Lower lobe of right lung (tissue), 2 donors: ENCODE data around the gene PXMP4. TPM values are rescaled to one million over a fixed set of nuclear protein-coding genes. Genes with fewer than 3 reads are reported as not detected.

Experiments
- ATAC-seq, 2 donors: fragments of 200-7000 bp; cut with Tn5 transposase; one replicate each; pipeline ENCODE4 v1.9.1; 2020 to 2022; ENCODE audit warnings: mild to moderate bottlenecking in 2 of 2, moderate library complexity in 2 of 2
- DNase-seq: peaks from one replicate; pipeline ENCODE4 v3.0.0-alpha.2; 2020
- H3K27ac ChIP-seq: fragments of 200-600 bp; one replicate; pipeline ENCODE4 v1.8.0; 2022
- H3K27me3 ChIP-seq: fragments of 200-600 bp; one replicate; pipeline ENCODE4 v1.8.0; 2022; ENCODE audit warnings: low read depth
- H3K36me3 ChIP-seq: fragments of 200-600 bp; one replicate; pipeline ENCODE4 v1.8.0; 2022; ENCODE audit warnings: mild to moderate bottlenecking
- H3K4me1 ChIP-seq: fragments of 200-600 bp; one replicate; pipeline ENCODE4 v1.8.0; 2022
- H3K4me3 ChIP-seq: fragments of 200-600 bp; one replicate; pipeline ENCODE4 v1.8.0; 2022; ENCODE audit warnings: mild to moderate bottlenecking
- H3K9me3 ChIP-seq: fragments of 200-600 bp; one replicate; pipeline ENCODE4 v1.8.0; 2022
- intact Hi-C: fragments of 100-400 bp; cut with DNase I; formaldehyde crosslinking; loops from one replicate; pipeline ENCODE4 v1.11.0; 2022
- total RNA-seq: library from RNA; stranded (reverse); fragmentation: NEBNext Ultra II Directional; extraction: Animal tissue kit (Norgen Biotek cat#: 25700); gene quantifications from one replicate; pipeline ENCODE4 v1.2.1, GENCODE V29; 2021
- TF ChIP-seq, protein P1 (sequence below): fragments of 200-600 bp; IDR thresholded peaks from one replicate; pipeline ENCODE4 v1.8.0; 2022; ENCODE audit warnings: antibody characterized with exemption, mild to moderate bottlenecking
- donor health status: DM: no; HTN: yes; CAD: no; lungs with severe emphysema.

PXMP4 gene
- total RNA-seq, 1 donor from 2014 or later = 60.5 TPM

DNA sequence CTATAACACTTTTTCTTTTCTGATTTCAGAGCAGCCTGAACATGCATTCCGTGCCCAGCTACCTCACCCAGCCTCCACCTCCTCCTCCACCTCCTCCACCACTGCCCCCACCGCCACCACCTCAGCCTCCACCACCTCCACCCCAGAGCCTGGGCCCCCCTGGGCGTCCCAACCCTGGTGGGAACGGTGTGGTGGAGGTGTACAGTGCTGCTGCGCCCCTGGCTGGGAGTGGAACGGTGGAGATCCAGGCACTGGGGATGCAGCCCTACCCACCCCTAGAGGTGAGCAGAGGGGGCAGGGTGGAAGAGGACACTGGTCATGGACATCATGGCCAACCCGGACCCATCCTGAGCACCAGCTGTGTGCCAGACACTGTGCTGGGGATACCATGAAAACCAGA is 33.0 kb upstream of the PXMP4 start:
- DNase-seq = no peak
- Histone ChIP-seq H3K27me3 (no peaks in the 10 kb centered on the region), H3K9me3 (peaks cover 9% of the 10 kb centered on the region), H3K36me3 (peaks cover 76% of the 10 kb centered on the region), H3K4me1 (no peaks in the 10 kb centered on the region), H3K4me3 (no peak overlapping the region), H3K27ac (no peak overlapping the region)
- intact Hi-C loops = no loop called here
- TF ChIP-seq, protein P1, sequence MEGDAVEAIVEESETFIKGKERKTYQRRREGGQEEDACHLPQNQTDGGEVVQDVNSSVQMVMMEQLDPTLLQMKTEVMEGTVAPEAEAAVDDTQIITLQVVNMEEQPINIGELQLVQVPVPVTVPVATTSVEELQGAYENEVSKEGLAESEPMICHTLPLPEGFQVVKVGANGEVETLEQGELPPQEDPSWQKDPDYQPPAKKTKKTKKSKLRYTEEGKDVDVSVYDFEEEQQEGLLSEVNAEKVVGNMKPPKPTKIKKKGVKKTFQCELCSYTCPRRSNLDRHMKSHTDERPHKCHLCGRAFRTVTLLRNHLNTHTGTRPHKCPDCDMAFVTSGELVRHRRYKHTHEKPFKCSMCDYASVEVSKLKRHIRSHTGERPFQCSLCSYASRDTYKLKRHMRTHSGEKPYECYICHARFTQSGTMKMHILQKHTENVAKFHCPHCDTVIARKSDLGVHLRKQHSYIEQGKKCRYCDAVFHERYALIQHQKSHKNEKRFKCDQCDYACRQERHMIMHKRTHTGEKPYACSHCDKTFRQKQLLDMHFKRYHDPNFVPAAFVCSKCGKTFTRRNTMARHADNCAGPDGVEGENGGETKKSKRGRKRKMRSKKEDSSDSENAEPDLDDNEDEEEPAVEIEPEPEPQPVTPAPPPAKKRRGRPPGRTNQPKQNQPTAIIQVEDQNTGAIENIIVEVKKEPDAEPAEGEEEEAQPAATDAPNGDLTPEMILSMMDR = no peak
- peak in 1 of 2 donors; percentile 49 for ATAC-seq

DNA sequence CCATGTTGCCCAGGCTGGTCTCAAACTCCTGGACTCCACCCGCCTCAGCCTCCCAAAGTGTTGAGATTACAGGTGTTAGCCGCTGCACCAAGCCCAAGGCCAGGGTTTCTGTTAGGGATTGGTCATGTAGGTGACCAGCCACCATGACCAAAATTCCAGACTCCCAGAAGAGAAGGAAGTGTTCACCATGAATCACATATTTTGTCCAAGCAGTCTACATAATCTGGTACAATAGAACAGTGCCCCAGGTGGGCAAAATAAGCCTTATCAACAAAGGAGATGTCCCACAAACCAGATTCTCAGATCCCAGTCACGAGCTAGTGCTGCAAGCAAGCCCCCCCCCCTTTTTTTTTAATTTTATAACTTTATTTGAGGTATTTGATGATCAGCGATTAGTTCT is 31.7 kb upstream of the PXMP4 start:
- Histone ChIP-seq H3K4me1 (no peaks in the 10 kb centered on the region), H3K9me3 (no peaks in the 10 kb centered on the region), H3K27ac (no peak overlapping the region), H3K4me3 (no peak overlapping the region), H3K36me3 (peaks cover 63% of the 10 kb centered on the region), H3K27me3 (no peaks in the 10 kb centered on the region)
- intact Hi-C loops = no loop called here
- DNase-seq (no peak), ATAC-seq (no peak)
- TF ChIP-seq, protein P1 = no peak

- intact Hi-C loops = no loop called here
- H3K36me3 ChIP-seq = peaks cover 34% of the 10 kb centered on the region
Measured at GRCh38 chr20:33746325-33746998, 26.4 kb upstream of the PXMP4 start.

DNA sequence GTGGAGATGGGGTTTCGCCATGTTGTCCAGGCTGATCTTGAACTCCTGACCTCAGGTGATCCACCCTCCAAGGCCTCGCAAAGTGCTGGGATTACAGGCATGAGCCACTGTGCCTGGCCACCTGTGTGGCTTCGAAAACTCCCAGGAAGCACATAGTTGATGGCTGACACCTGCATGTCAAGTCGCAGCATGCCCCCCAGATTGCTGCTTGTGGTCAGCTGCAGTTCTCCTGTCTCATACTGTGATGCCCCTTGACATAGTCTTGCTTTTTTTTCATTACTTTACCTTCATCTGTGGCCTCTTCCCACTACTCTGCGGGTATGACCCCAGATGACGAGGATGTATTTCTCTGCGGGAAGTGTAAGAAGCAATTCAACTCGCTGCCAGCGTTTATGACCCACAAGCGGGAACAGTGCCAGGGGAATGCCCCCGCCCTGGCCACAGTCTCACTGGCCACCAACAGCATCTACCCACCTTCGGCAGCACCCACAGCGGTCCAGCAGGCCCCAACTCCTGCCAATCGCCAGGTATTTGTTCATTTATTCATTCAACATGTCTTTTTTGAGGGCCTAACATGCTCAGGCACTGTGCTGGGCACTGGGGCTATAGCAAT is 24.8 kb upstream of the PXMP4 start:
- TF ChIP-seq, protein P1 = no peak
- no peak overlapping the region for H3K27ac ChIP-seq
- DNase-seq (no peak), ATAC-seq (no peak)
- H3K36me3 ChIP-seq = peaks cover 18% of the 10 kb centered on the region
- no peaks in the 10 kb centered on the region for H3K27me3 ChIP-seq
- no peaks in the 10 kb centered on the region for H3K4me1 ChIP-seq
- no peaks in the 10 kb centered on the region for H3K9me3 ChIP-seq
- no peak overlapping the region for H3K4me3 ChIP-seq
- intact Hi-C loops = no loop called here

More at GRCh38 chr20:33746325-33746998, 26.4 kb upstream of the PXMP4 start:
- no peak for ATAC-seq
- TF ChIP-seq, protein P1 = no peak
- Histone ChIP-seq H3K27ac (no peak overlapping the region), H3K4me1 (no peaks in the 10 kb centered on the region), H3K27me3 (no peaks in the 10 kb centered on the region), H3K9me3 (no peaks in the 10 kb centered on the region), H3K4me3 (no peak overlapping the region)
- DNase-seq = no peak

- Histone ChIP-seq H3K9me3 (no peaks in the 10 kb centered on the region), H3K4me3 (no peak overlapping the region), H3K27ac (no peak overlapping the region), H3K27me3 (no peaks in the 10 kb centered on the region), H3K4me1 (no peaks in the 10 kb centered on the region), H3K36me3 (peaks cover 11% of the 10 kb centered on the region)
- ATAC-seq = no peak
- intact Hi-C loops = no loop called here
- TF ChIP-seq, protein P1 = no peak
- DNase-seq = no peak
Measured at GRCh38 chr20:33744181-33744580, 24.1 kb upstream of the PXMP4 start.
